T-helper 17 cell (primary cell): ENCODE measurements around the gene TTC24. TPM values are rescaled to one million over a fixed set of nuclear protein-coding genes. Genes with fewer than 3 reads are reported as not detected.

Experiments used
- ATAC-seq: fragments of 150-1000 bp; cut with Tn5 transposase; 2 replicates; pipeline ENCODE4 v1.10.0; 2021; ENCODE audit warnings: mild to moderate bottlenecking, moderate library complexity
- DNase-seq, 3 donors: peaks; one replicate each; pipeline versions ENCODE4 v3.0.0 to v3.0.0-alpha.2; 2020 to 2021
- H3K9me3 ChIP-seq: one replicate; pipeline ENCODE4 v1.7.0; 2013; ENCODE audit warnings: low read length, mild to moderate bottlenecking; ENCODE audit not compliant: control insufficient read depth, poor library complexity, severe bottlenecking
- H3K27ac Mint-ChIP-seq: one replicate; pipeline ENCODE4 v1.8.0; 2022; ENCODE audit warnings: mild to moderate bottlenecking, moderate library complexity, mixed read lengths
- H3K27me3 Mint-ChIP-seq: one replicate; pipeline ENCODE4 v1.8.0; 2022; ENCODE audit warnings: mixed read lengths
- H3K36me3 Mint-ChIP-seq: one replicate; pipeline ENCODE4 v1.8.0; 2022; ENCODE audit warnings: low read depth, mixed read lengths
- H3K4me1 Mint-ChIP-seq: one replicate; pipeline ENCODE4 v1.8.0; 2022; ENCODE audit warnings: mild to moderate bottlenecking, mixed read lengths
- H3K4me3 Mint-ChIP-seq: one replicate; pipeline ENCODE4 v1.8.0; 2022; ENCODE audit warnings: mild to moderate bottlenecking, moderate library complexity, mixed read lengths
- total RNA-seq, 4 donors: library from RNA in 2 of 4; stranded (reverse) in 2 of 4; gene quantifications; one replicate each; pipeline ENCODE4 v1.2.3 and lab custom pipeline; 2022 to 2026

TTC24 gene
- total RNA-seq = under 1 TPM in 1 of 2 donors, not detected in 1; 0.94 TPM
- 0 to 0.23 reads per million in 2 donors for total RNA-seq (lab: John Stamatoyannopoulos, UW)

- Mint-ChIP-seq H3K4me3 (no peak within 1 kb of the TSS), H3K36me3 (peaks cover 5% of the 10 kb centered on the region), H3K27me3 (peaks cover 21% of the 10 kb centered on the region), H3K4me1 (peaks cover 10% of the 10 kb centered on the region), H3K27ac (no peak within 1 kb of the TSS)
- DNase-seq = no peak
- no peaks in the 10 kb centered on the region for H3K9me3 ChIP-seq
- no peak for ATAC-seq
These were observed at the start of gene TTC24 for GRCh38 chr1:156579472-156579871. TTC24 (plus strand) TSS chr1:156579723; CDS start chr1:156581365, 1,642 bp downstream.

GRCh38 chr1:156530006-156530405 lies 49.5 kb upstream of the TTC24 start:
- ATAC-seq (no peak), DNase-seq (no peak)
- Mint-ChIP-seq H3K4me3 (no peak overlapping the region), H3K4me1 (peaks cover 22% of the 10 kb centered on the region), H3K27me3 (peaks cover 9% of the 10 kb centered on the region), H3K36me3 (no peaks in the 10 kb centered on the region), H3K27ac (no peak overlapping the region)
- no peaks in the 10 kb centered on the region for H3K9me3 ChIP-seq

GRCh38 chr1:156532374-156532773 lies 47.1 kb upstream of the TTC24 start:
- Mint-ChIP-seq H3K36me3 (no peaks in the 10 kb centered on the region), H3K27me3 (peaks cover 5% of the 10 kb centered on the region), H3K27ac (no peak overlapping the region), H3K4me1 (peaks cover 11% of the 10 kb centered on the region), H3K4me3 (no peak overlapping the region)
- ATAC-seq (no peak), DNase-seq (no peak)
- H3K9me3 ChIP-seq = no peaks in the 10 kb centered on the region

GRCh38 chr1:156533568-156534220 lies 45.8 kb upstream of the TTC24 start:
- H3K27ac Mint-ChIP-seq = no peak overlapping the region

GRCh38 chr1:156534424-156535060 lies 45.0 kb upstream of the TTC24 start:
- peaks cover 5% of the 10 kb centered on the region for H3K4me1 Mint-ChIP-seq
- H3K4me3 Mint-ChIP-seq = no peak overlapping the region
- ATAC-seq (no peak), DNase-seq (no peak)
- no peaks in the 10 kb centered on the region for H3K36me3 Mint-ChIP-seq
- H3K9me3 ChIP-seq = no peaks in the 10 kb centered on the region
- H3K27ac Mint-ChIP-seq = no peak overlapping the region
- H3K27me3 Mint-ChIP-seq = peaks cover 5% of the 10 kb centered on the region

More at GRCh38 chr1:156533568-156534220, 45.8 kb upstream of the TTC24 start:
- H3K27me3 Mint-ChIP-seq = peaks cover 5% of the 10 kb centered on the region
- H3K4me1 Mint-ChIP-seq = peaks cover 5% of the 10 kb centered on the region
- H3K9me3 ChIP-seq = no peaks in the 10 kb centered on the region
- no peaks in the 10 kb centered on the region for H3K36me3 Mint-ChIP-seq
- DNase-seq (no peak), ATAC-seq (no peak)
- no peak overlapping the region for H3K4me3 Mint-ChIP-seq

GRCh38 chr1:156537027-156537426 lies 42.5 kb upstream of the TTC24 start:
- H3K4me3 Mint-ChIP-seq = no peak overlapping the region
- H3K4me1 Mint-ChIP-seq = peaks cover 8% of the 10 kb centered on the region
- no peaks in the 10 kb centered on the region for H3K9me3 ChIP-seq
- ATAC-seq (no peak), DNase-seq (no peak)
- H3K27me3 Mint-ChIP-seq = peaks cover 5% of the 10 kb centered on the region
- H3K27ac Mint-ChIP-seq = peak overlapping the region; percentile 8
- H3K36me3 Mint-ChIP-seq = no peaks in the 10 kb centered on the region

GRCh38 chr1:156538711-156539440 lies 40.6 kb upstream of the TTC24 start:
- Mint-ChIP-seq H3K27me3 (peaks cover 5% of the 10 kb centered on the region), H3K4me1 (peaks cover 8% of the 10 kb centered on the region), H3K27ac (no peak overlapping the region), H3K36me3 (no peaks in the 10 kb centered on the region), H3K4me3 (no peak overlapping the region)
- H3K9me3 ChIP-seq = no peaks in the 10 kb centered on the region
- ATAC-seq (no peak), DNase-seq (no peak)

- no peak overlapping the region for H3K4me3 Mint-ChIP-seq
- DNase-seq (no peak), ATAC-seq (no peak)
- H3K36me3 Mint-ChIP-seq = no peaks in the 10 kb centered on the region
- H3K4me1 Mint-ChIP-seq = peaks cover 5% of the 10 kb centered on the region
- no peaks in the 10 kb centered on the region for H3K9me3 ChIP-seq
- H3K27me3 Mint-ChIP-seq = no peaks in the 10 kb centered on the region
- no peak overlapping the region for H3K27ac Mint-ChIP-seq
These were observed 39.6 kb upstream of the TTC24 start for GRCh38 chr1:156539818-156540355.

GRCh38 chr1:156540955-156541354 lies 38.6 kb upstream of the TTC24 start:
- ATAC-seq (no peak), DNase-seq (no peak)
- Mint-ChIP-seq H3K4me3 (no peak overlapping the region), H3K36me3 (no peaks in the 10 kb centered on the region), H3K27me3 (no peaks in the 10 kb centered on the region), H3K4me1 (peaks cover 7% of the 10 kb centered on the region), H3K27ac (no peak overlapping the region)
- H3K9me3 ChIP-seq = no peaks in the 10 kb centered on the region

- H3K9me3 ChIP-seq = no peaks in the 10 kb centered on the region
- peaks cover 7% of the 10 kb centered on the region for H3K4me1 Mint-ChIP-seq
- ATAC-seq (no peak), DNase-seq (no peak)
- no peak overlapping the region for H3K27ac Mint-ChIP-seq
- H3K36me3 Mint-ChIP-seq = no peaks in the 10 kb centered on the region
- no peaks in the 10 kb centered on the region for H3K27me3 Mint-ChIP-seq
- no peak overlapping the region for H3K4me3 Mint-ChIP-seq
These were observed 36.5 kb upstream of the TTC24 start for GRCh38 chr1:156543066-156543465.

GRCh38 chr1:156544592-156545102 lies 34.9 kb upstream of the TTC24 start:
- Mint-ChIP-seq H3K36me3 (no peaks in the 10 kb centered on the region), H3K4me1 (peaks cover 5% of the 10 kb centered on the region), H3K27me3 (no peaks in the 10 kb centered on the region), H3K4me3 (no peak overlapping the region), H3K27ac (no peak overlapping the region)
- no peaks in the 10 kb centered on the region for H3K9me3 ChIP-seq
- DNase-seq (no peak), ATAC-seq (no peak)

GRCh38 chr1:156546267-156546666 lies 33.3 kb upstream of the TTC24 start:
- no peak for DNase-seq
- no peak for ATAC-seq
- Mint-ChIP-seq H3K4me3 (no peak overlapping the region), H3K27me3 (no peaks in the 10 kb centered on the region), H3K4me1 (peaks cover 2% of the 10 kb centered on the region), H3K36me3 (no peaks in the 10 kb centered on the region), H3K27ac (no peak overlapping the region)
- no peaks in the 10 kb centered on the region for H3K9me3 ChIP-seq

- no peak overlapping the region for H3K4me3 Mint-ChIP-seq
- H3K4me1 Mint-ChIP-seq = peaks cover 2% of the 10 kb centered on the region
- no peaks in the 10 kb centered on the region for H3K36me3 Mint-ChIP-seq
- H3K27ac Mint-ChIP-seq = no peak overlapping the region
- no peak for ATAC-seq
- DNase-seq = no peak
- no peaks in the 10 kb centered on the region for H3K27me3 Mint-ChIP-seq
- H3K9me3 ChIP-seq = no peaks in the 10 kb centered on the region
These were observed 32.1 kb upstream of the TTC24 start for GRCh38 chr1:156547434-156547833.
